Left kidney (tissue), 2 donors: ENCODE results near the gene MOCS2. TPM values are rescaled to one million over a fixed set of nuclear protein-coding genes. Genes with fewer than 3 reads are reported as not detected.

ENCODE experiments used
- DNase-seq: peaks from one replicate; pipeline ENCODE4 v3.0.0-alpha.2; 2013
- polyA plus RNA-seq: library from polyadenylated mRNA; unstranded; fragments of 120-200 nt; gene quantifications from one replicate; pipeline ENCODE4 v1.2.1, GENCODE V29; 2013; ENCODE audit not compliant: insufficient read length

Gene MOCS2
- polyA plus RNA-seq, 1 donor, result 77.5 TPM

GRCh38 chr5:53099546-53099945, 10.0 kb downstream of the MOCS2 start:
- peak; percentile 20 for DNase-seq

- peak; percentile 58 for DNase-seq
Observed at GRCh38 chr5:53095931-53096525, 13.5 kb downstream of the MOCS2 start.

GRCh38 chr5:53095217-53095616, 14.3 kb downstream of the MOCS2 start:
- no peak for DNase-seq

GRCh38 chr5:53092242-53092641, 17.3 kb downstream of the MOCS2 start:
- DNase-seq, result no peak

- DNase-seq, result no peak
Observed at GRCh38 chr5:53091289-53091688, 18.3 kb downstream of the MOCS2 start.

- no peak for DNase-seq
Observed at GRCh38 chr5:53090229-53090628, 19.3 kb downstream of the MOCS2 start.

- no peak for DNase-seq
Observed at GRCh38 chr5:53089481-53089991, 20.0 kb downstream of the MOCS2 start.

GRCh38 chr5:53087621-53088121, 21.9 kb downstream of the MOCS2 start:
- no peak for DNase-seq

- DNase-seq, result no peak
Observed at GRCh38 chr5:53087171-53087570, 22.4 kb downstream of the MOCS2 start.

- no peak for DNase-seq
Observed at GRCh38 chr5:53084546-53085255, 24.9 kb downstream of the MOCS2 start.

- no peak for DNase-seq
Observed at GRCh38 chr5:53083927-53084326, 25.6 kb downstream of the MOCS2 start.

- DNase-seq, result no peak
Observed at GRCh38 chr5:53080271-53080670, 29.3 kb downstream of the MOCS2 start.

GRCh38 chr5:53076014-53076583, 33.5 kb downstream of the MOCS2 start:
- DNase-seq, result no peak

GRCh38 chr5:53073348-53073747, 36.2 kb downstream of the MOCS2 start:
- DNase-seq, result no peak

GRCh38 chr5:53071738-53072137, 37.8 kb downstream of the MOCS2 start:
- DNase-seq, result no peak

GRCh38 chr5:53071298-53071697, 38.3 kb downstream of the MOCS2 start:
- no peak for DNase-seq

- no peak for DNase-seq
Observed at GRCh38 chr5:53069626-53070025, 39.9 kb downstream of the MOCS2 start.

GRCh38 chr5:53068291-53068836, 41.2 kb downstream of the MOCS2 start:
- DNase-seq, result no peak

- no peak for DNase-seq
Observed at GRCh38 chr5:53067641-53068040, 41.9 kb downstream of the MOCS2 start.

- DNase-seq, result no peak
Observed at GRCh38 chr5:53066088-53066487, 43.5 kb downstream of the MOCS2 start.

GRCh38 chr5:53063791-53064190, 45.8 kb downstream of the MOCS2 start:
- no peak for DNase-seq

- no peak for DNase-seq
Observed at GRCh38 chr5:53063176-53063575, 46.4 kb downstream of the MOCS2 start.

GRCh38 chr5:53059281-53059680, 50.3 kb downstream of the MOCS2 start:
- no peak for DNase-seq
